Neural progenitor cell (in vitro differentiated cells): ENCODE measurements around the gene TCP11.

Source experiments
- EZH2 ChIP-seq: fragments of 200-600 bp; sonication (generic); IDR thresholded peaks from 2 replicates; pipeline ENCODE4 v1.6.1; 2017; ENCODE audit warnings: antibody characterized with exemption, mild to moderate bottlenecking, moderate library complexity
- TF ChIP-seq, protein P1 (sequence below): fragments of 200-600 bp; sonication (generic); IDR thresholded peaks from 2 replicates; pipeline ENCODE4 v1.5.1; 2017; ENCODE audit warnings: antibody characterized with exemption, mild to moderate bottlenecking

DNA sequence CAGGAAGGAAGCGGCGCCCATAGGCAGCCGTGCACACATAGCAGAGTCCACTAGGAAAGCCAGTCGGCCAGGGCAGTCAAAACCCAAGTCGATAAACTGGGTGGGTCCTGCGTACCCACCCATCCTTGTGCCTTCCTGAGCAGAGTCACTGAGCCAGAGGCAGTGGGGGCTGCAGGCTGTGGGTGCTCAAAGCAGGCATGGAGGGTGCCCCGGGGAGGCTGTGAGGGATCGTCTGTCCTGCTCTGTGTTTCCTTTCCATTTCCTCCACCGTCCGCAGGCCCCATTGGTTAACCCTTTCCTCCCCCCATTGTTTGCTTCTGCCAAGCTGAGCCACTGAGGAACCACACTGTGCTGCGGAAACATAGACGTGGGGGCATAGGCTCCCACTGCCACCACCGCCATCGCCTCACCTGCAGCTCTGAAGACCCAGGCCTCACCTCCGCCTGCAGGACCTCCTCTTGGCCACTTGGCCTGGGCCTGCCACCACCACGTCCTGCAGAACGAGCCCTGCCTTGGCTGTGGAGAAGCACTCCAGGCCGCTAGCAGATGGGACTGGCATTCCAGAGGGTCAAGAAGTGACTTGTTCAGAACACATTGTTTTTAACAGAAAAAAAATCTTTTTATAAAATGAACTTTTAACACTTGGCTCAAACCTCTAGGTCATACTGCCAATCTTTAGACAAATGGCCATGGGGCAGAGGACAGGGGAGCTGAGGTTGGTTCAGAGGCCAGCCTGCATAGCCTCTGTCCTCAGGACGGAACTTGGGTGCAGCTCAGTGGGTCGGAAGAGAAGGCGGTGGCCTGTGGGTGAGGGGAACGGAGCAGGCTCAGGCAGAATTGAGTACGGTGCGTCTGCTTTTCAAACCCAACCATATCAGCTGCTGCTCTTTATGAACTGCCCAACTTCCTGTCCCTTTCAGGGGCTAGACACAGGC, 52.6 kb downstream of the TCP11 start:
- TF ChIP-seq, protein P1, sequence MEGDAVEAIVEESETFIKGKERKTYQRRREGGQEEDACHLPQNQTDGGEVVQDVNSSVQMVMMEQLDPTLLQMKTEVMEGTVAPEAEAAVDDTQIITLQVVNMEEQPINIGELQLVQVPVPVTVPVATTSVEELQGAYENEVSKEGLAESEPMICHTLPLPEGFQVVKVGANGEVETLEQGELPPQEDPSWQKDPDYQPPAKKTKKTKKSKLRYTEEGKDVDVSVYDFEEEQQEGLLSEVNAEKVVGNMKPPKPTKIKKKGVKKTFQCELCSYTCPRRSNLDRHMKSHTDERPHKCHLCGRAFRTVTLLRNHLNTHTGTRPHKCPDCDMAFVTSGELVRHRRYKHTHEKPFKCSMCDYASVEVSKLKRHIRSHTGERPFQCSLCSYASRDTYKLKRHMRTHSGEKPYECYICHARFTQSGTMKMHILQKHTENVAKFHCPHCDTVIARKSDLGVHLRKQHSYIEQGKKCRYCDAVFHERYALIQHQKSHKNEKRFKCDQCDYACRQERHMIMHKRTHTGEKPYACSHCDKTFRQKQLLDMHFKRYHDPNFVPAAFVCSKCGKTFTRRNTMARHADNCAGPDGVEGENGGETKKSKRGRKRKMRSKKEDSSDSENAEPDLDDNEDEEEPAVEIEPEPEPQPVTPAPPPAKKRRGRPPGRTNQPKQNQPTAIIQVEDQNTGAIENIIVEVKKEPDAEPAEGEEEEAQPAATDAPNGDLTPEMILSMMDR = no peak
- TF ChIP-seq EZH2 = no peak
